K562 (cell line): ENCODE results near the gene MED13L. TPM values are rescaled to one million over a fixed set of nuclear protein-coding genes. Genes with fewer than 3 reads are reported as not detected.

Source experiments
- CHD2 ChIP-seq: IDR thresholded peaks from 2 replicates; pipeline ENCODE4 v1.6.1; 2011; ENCODE audit warnings: low read depth, low read length
- MCM7 ChIP-seq, 2 experiments: fragments of 450-650 bp; IDR thresholded peaks; 2 replicates each; pipeline ENCODE4 v1.6.1; 2016 to 2018
- PHTF2 ChIP-seq: fragments of 250-450 bp; sonication (Bioruptor Pico); IDR thresholded peaks from 2 replicates; pipeline ENCODE4 v1.5.0; 2021; ENCODE audit warnings: mild to moderate bottlenecking
- RCOR1 ChIP-seq, 2 experiments: IDR thresholded peaks; 2 replicates each; pipeline ENCODE4 v1.6.1; 2012; ENCODE audit warnings: low read depth in 2 of 2, low read length in 2 of 2, borderline replicate concordance in 1 of 2, improper control_type of control experiment in 1 of 2
- SIN3A ChIP-seq, 2 experiments: fragments of 150-350 bp in 1 of 2; IDR thresholded peaks; 2 replicates each; pipeline ENCODE4 v1.6.1; 2011 to 2016; ENCODE audit warnings: borderline replicate concordance in 2 of 2, low read depth in 2 of 2, low read length in 2 of 2, mild to moderate bottlenecking in 2 of 2, moderate library complexity in 2 of 2; ENCODE audit not compliant: control insufficient read depth in 1 of 2
- U2AF1 ChIP-seq: fragments of 200-400 bp; formaldehyde crosslinking; optimal IDR thresholded peaks from 2 replicates; pipeline ENCODE3; 2017; ENCODE audit warnings: mild to moderate bottlenecking, low read depth, low read length, moderate library complexity
- ZFP1 ChIP-seq: fragments of 450-650 bp; formaldehyde crosslinking; IDR thresholded peaks from 2 replicates; pipeline ENCODE4 v1.4.0; 2020; ENCODE audit warnings: mild to moderate bottlenecking, mixed read lengths
- ZNF785 ChIP-seq: fragments of 250-450 bp; sonication (Bioruptor Pico); IDR thresholded peaks from 2 replicates; pipeline ENCODE4 v1.4.0; 2020; ENCODE audit warnings: mild to moderate bottlenecking
- polyA plus RNA-seq, 8 experiments: library from polyadenylated mRNA; depleted of rRNA in 4 of 8; stranded (reverse) in 5 of 8; unstranded in 3 of 8; fragments of >200 nt; fragmentation: Nextera tagmentation in 2 of 8; fragmentation: Illumina TruSeq in 1 of 8; extraction: Ambion mirVana in 2 of 8; extraction: Trizol in 1 of 8; gene quantifications; 2 replicates each; pipeline versions ENCODE4 v1.2.1 to v1.2.3, GENCODE V29; 2011 to 2014; ENCODE audit warnings: inconsistent platforms in 1 of 8, missing spikeins in 1 of 8
- total RNA-seq, 7 experiments: library from RNA; depleted of rRNA in 6 of 7; stranded (reverse); fragments of >200 nt in 6 of 7; fragmentation: Illumina TruSeq in 2 of 7; extraction: Trizol in 2 of 7; gene quantifications; 2 replicates each; pipeline versions ENCODE4 v1.2.1 to v1.2.3, GENCODE V29; 2011 to 2021; ENCODE audit warnings: low replicate concordance in 1 of 7
- TF ChIP-seq, protein P1 (sequence below): sonication (generic); formaldehyde crosslinking; IDR thresholded peaks from 2 replicates; pipeline ENCODE4 v1.8.0; 2022; ENCODE audit warnings: mild to moderate bottlenecking, low read depth, missing genetic modification reagents
- TF ChIP-seq, protein P2 (sequence below): sonication (generic); formaldehyde crosslinking; IDR thresholded peaks from 2 replicates; pipeline ENCODE4 v1.8.1; 2023; ENCODE audit warnings: mild to moderate bottlenecking, missing genetic modification reagents, moderate library complexity
- TF ChIP-seq, protein P3 (sequence below): fragments of 250-450 bp; sonication (Bioruptor Pico); IDR thresholded peaks from 2 replicates; pipeline ENCODE4 v1.4.0; 2020; ENCODE audit warnings: borderline replicate concordance
- TF ChIP-seq, protein P4 (sequence below), 2 experiments: fragments of 200-800 bp in 1 of 2; sonication (Bioruptor generic) in 1 of 2; sonication (generic) in 1 of 2; formaldehyde crosslinking in 1 of 2; IDR thresholded peaks in 1 of 2; conservative IDR thresholded peaks in 1 of 2; 2 replicates each; pipeline versions ENCODE4 v1.5.0 to v1.6.1; 2016 to 2020; ENCODE audit warnings: missing compliant biosample characterization in 1 of 2, missing genetic modification characterization in 1 of 2, missing genetic modification reagents in 1 of 2
- TF ChIP-seq, protein P5 (sequence below), 2 experiments: IDR thresholded peaks in 1 of 2; conservative IDR thresholded peaks in 1 of 2; 2 replicates each; pipeline ENCODE4 v1.6.1; 2016; ENCODE audit warnings: low read depth in 2 of 2, mild to moderate bottlenecking in 1 of 2, missing compliant biosample characterization in 1 of 2, missing genetic modification characterization in 1 of 2, moderate library complexity in 1 of 2

The MED13L gene
- total and polyA plus RNA-seq, 9 of the 15 experiments (the other 6 are each of a cell fraction or from before 2014, with no cell fraction given) = 13.4 to 90.3 (median 36.9) TPM

DNA sequence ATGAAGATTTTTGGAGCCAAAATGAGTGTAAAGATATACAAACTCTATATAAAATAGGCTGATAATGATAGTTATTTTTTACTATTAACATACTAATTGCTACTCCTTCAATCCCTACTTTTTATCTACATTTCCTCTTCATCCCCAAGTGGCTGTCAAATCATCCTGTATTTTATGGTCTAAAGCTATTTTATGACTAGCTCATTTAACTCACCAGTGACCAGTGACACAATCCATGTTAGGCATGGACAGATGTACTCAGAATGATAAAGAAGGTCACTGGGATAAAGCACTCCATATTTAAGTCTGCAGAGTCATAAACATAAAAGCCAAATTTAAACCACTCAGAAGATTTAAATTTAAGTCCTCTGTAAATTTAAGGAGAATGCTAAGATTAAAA lies 183.0 kb downstream of the MED13L start (continued):
- TF ChIP-seq ZNF785 (CRISPR knock-in tag) (no peak), SIN3A (IDR thresholded peaks at IDR 0.05; ENCODE audit: borderline replicate concordance in 2 of 2, control insufficient read depth in 1 of 2, low read depth in 2 of 2, low read length in 2 of 2) (no peak), ZFP1 (peak; percentile 65; the same call in 1 of the 2 replicates), RCOR1 (IDR thresholded peaks at IDR 0.05; ENCODE audit: borderline replicate concordance in 1 of 2, low read depth in 2 of 2, low read length in 2 of 2) (no peak; a peak in 1 of 4 replicates), CHD2 (no peak), PHTF2 (CRISPR knock-in tag) (no peak), MCM7 (IDR thresholded peaks at IDR 0.05) (no peak), U2AF1 (no peak)
- TF ChIP-seq, protein P1, sequence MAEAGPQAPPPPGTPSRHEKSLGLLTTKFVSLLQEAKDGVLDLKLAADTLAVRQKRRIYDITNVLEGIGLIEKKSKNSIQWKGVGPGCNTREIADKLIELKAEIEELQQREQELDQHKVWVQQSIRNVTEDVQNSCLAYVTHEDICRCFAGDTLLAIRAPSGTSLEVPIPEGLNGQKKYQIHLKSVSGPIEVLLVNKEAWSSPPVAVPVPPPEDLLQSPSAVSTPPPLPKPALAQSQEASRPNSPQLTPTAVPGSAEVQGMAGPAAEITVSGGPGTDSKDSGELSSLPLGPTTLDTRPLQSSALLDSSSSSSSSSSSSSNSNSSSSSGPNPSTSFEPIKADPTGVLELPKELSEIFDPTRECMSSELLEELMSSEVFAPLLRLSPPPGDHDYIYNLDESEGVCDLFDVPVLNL (CRISPR knock-in tag) = no peak
- TF ChIP-seq, protein P2, sequence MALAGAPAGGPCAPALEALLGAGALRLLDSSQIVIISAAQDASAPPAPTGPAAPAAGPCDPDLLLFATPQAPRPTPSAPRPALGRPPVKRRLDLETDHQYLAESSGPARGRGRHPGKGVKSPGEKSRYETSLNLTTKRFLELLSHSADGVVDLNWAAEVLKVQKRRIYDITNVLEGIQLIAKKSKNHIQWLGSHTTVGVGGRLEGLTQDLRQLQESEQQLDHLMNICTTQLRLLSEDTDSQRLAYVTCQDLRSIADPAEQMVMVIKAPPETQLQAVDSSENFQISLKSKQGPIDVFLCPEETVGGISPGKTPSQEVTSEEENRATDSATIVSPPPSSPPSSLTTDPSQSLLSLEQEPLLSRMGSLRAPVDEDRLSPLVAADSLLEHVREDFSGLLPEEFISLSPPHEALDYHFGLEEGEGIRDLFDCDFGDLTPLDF (CRISPR knock-in tag) = no peak
- TF ChIP-seq, protein P3, sequence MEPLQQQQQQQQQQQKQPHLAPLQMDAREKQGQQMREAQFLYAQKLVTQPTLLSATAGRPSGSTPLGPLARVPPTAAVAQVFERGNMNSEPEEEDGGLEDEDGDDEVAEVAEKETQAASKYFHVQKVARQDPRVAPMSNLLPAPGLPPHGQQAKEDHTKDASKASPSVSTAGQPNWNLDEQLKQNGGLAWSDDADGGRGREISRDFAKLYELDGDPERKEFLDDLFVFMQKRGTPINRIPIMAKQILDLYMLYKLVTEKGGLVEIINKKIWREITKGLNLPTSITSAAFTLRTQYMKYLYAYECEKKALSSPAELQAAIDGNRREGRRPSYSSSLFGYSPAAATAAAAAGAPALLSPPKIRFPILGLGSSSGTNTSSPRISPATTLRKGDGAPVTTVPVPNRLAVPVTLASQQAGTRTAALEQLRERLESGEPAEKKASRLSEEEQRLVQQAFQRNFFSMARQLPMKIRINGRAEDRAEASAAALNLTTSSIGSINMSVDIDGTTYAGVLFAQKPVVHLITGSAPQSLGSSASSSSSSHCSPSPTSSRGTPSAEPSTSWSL (CRISPR knock-in tag) = no peak
- TF ChIP-seq, protein P4, sequence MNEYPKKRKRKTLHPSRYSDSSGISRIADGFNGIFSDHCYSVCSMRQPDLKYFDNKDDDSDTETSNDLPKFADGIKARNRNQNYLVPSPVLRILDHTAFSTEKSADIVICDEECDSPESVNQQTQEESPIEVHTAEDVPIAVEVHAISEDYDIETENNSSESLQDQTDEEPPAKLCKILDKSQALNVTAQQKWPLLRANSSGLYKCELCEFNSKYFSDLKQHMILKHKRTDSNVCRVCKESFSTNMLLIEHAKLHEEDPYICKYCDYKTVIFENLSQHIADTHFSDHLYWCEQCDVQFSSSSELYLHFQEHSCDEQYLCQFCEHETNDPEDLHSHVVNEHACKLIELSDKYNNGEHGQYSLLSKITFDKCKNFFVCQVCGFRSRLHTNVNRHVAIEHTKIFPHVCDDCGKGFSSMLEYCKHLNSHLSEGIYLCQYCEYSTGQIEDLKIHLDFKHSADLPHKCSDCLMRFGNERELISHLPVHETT (CRISPR knock-in tag; conservative IDR thresholded peaks at IDR 0.05 in 1 of 2, IDR thresholded peaks at IDR 0.05 in 1 of 2) = no peak
- TF ChIP-seq, protein P5, sequence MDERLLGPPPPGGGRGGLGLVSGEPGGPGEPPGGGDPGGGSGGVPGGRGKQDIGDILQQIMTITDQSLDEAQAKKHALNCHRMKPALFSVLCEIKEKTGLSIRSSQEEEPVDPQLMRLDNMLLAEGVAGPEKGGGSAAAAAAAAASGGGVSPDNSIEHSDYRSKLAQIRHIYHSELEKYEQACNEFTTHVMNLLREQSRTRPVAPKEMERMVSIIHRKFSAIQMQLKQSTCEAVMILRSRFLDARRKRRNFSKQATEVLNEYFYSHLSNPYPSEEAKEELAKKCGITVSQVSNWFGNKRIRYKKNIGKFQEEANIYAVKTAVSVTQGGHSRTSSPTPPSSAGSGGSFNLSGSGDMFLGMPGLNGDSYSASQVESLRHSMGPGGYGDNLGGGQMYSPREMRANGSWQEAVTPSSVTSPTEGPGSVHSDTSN (CRISPR knock-in tag; IDR thresholded peaks at IDR 0.05; ENCODE audit: low read depth) = no peak
- TF ChIP-seq, protein P5 (tag; conservative IDR thresholded peaks at IDR 0.05; ENCODE audit: low read depth) = peak; percentile 69
